Left ventricle myocardium inferior (tissue), 1 donor: Measurements from ENCODE around the gene CCM2. TPM values are rescaled to one million over a fixed set of nuclear protein-coding genes. Genes with fewer than 3 reads are reported as not detected.

Experiments
- DNase-seq: peaks from one replicate; pipeline ENCODE4 v3.0.0-alpha.2; 2020
- H3K27ac ChIP-seq: fragments of 200-600 bp; replicated peaks from 2 replicates; pipeline ENCODE4 v1.8.0; 2021
- H3K27me3 ChIP-seq: fragments of 200-600 bp; 2 replicates; pipeline ENCODE4 v1.8.0; 2021; ENCODE audit warnings: low read depth
- H3K36me3 ChIP-seq: fragments of 200-600 bp; 2 replicates; pipeline ENCODE4 v1.8.0; 2021
- H3K4me1 ChIP-seq: fragments of 200-600 bp; 2 replicates; pipeline ENCODE4 v1.8.0; 2021
- H3K4me3 ChIP-seq: fragments of 200-600 bp; 2 replicates; pipeline ENCODE4 v1.8.0; 2021; ENCODE audit warnings: mild to moderate bottlenecking, moderate library complexity
- H3K9me3 ChIP-seq: fragments of 200-600 bp; replicated peaks from 2 replicates; pipeline ENCODE4 v1.8.0; 2021
- CTCF ChIP-seq: fragments of 200-600 bp; IDR thresholded peaks from 2 replicates; pipeline ENCODE4 v1.8.0; 2021; ENCODE audit warnings: antibody characterized with exemption, mild to moderate bottlenecking, borderline replicate concordance
- intact Hi-C: fragments of 100-400 bp; cut with micrococcal nuclease; formaldehyde crosslinking; loops from one replicate; pipeline ENCODE4 v1.11.0; 2022
- total RNA-seq: library from RNA; stranded (reverse); fragmentation: NEBNext Ultra II Directional; extraction: Animal tissue kit (Norgen Biotek cat#: 25700); gene quantifications from one replicate; pipeline ENCODE4 v1.2.1, GENCODE V29; 2021
- donor health status: DM: no; HTN: yes; CAD: no; lungs with severe emphysema.

Gene CCM2
- total RNA-seq, 1 donor from 2014 or later: 24.5 TPM

DNA sequence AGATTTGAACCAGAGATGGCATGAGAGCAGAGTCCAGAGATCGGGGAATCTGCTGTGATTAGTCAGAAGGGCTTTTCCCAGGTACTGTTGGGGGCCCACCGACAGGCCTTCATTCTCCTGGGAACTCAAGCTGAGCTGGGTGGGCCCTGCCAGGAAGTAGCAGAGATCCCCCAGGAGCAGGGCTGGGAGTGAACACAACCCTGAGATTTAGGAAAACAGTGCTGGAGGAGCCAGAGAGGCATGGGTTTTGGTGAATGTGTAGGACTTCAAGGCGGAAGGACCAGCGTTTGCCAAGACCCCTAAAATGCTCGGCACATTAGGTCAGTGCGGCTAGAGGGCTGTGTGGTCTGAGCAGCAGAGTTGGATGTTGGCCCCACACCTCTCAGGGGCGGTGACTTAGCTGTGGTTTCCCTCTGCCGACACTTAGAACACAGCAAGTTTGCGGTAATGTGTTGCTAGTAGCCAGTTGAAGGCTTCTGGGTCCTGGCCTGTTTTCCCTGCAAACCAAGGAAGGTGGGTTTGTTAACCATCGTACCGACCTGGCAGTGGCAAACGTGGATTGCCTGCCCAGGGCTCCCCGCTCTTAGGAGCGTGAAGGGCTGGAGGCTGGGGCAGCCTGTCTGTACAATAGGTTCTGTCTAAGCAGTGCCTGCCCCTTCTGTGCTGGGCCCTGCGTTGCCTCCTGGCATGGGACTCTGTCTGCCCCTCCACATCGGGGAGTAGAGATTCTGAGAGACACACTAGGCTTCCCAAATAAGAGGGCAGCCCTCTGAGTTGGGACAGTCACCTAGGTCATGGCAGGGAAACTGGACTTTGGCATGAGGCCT lies 74.7 kb downstream of the CCM2 start:
- Histone ChIP-seq H3K9me3 (no peaks in the 10 kb centered on the region), H3K27me3 (no peaks in the 10 kb centered on the region), H3K4me3 (no peak overlapping the region), H3K4me1 (peaks cover 15% of the 10 kb centered on the region), H3K27ac (peak overlapping the region; percentile 48), H3K36me3 (peaks cover 75% of the 10 kb centered on the region)
- no peak for TF ChIP-seq CTCF
- intact Hi-C loops: no loop called here
- DNase-seq: no peak

- Histone ChIP-seq H3K27me3 (no peaks in the 10 kb centered on the region), H3K27ac (no peak overlapping the region), H3K9me3 (no peaks in the 10 kb centered on the region), H3K36me3 (peaks cover 69% of the 10 kb centered on the region), H3K4me1 (peaks cover 15% of the 10 kb centered on the region), H3K4me3 (no peak overlapping the region)
- no peak for DNase-seq
- intact Hi-C loops: no loop called here
- TF ChIP-seq CTCF: no peak
Observed at GRCh38 chr7:45075355-45075644, 75.3 kb downstream of the CCM2 start.

- intact Hi-C loops: no loop called here
- H3K9me3 ChIP-seq: no peaks in the 10 kb centered on the region
- H3K27ac ChIP-seq: peak overlapping the region; percentile 23
- H3K27me3 ChIP-seq: no peaks in the 10 kb centered on the region
- DNase-seq: no peak
- no peak overlapping the region for H3K4me3 ChIP-seq
- H3K36me3 ChIP-seq: peaks cover 62% of the 10 kb centered on the region
- TF ChIP-seq CTCF: no peak
- H3K4me1 ChIP-seq: peaks cover 15% of the 10 kb centered on the region
Observed at GRCh38 chr7:45075871-45076796, 76.1 kb downstream of the CCM2 start.

DNA sequence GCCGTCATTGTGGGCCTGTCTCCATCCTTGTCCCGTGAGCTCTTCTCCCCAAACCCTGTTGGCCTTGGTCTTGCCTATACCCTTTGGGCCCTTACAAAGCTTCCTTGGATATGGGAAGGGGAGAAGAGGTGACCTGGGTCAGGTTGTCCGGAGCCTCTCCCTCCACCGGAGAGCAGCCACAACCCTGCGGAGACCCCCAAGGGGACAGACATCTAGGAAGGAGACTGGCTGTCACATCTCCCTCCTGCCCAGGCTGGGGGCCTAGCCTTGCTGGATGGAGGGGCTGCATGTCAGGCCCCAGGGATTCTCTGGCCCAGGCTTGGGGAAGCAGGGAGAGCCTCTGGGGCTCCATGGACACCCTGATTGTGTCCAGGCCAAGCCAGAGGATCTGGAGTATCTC lies 76.9 kb downstream of the CCM2 start:
- intact Hi-C loops: no loop called here
- Histone ChIP-seq H3K27ac (no peak overlapping the region), H3K9me3 (no peaks in the 10 kb centered on the region), H3K27me3 (no peaks in the 10 kb centered on the region), H3K4me3 (no peak overlapping the region), H3K36me3 (peaks cover 54% of the 10 kb centered on the region), H3K4me1 (peaks cover 15% of the 10 kb centered on the region)
- no peak for TF ChIP-seq CTCF
- DNase-seq: no peak

DNA sequence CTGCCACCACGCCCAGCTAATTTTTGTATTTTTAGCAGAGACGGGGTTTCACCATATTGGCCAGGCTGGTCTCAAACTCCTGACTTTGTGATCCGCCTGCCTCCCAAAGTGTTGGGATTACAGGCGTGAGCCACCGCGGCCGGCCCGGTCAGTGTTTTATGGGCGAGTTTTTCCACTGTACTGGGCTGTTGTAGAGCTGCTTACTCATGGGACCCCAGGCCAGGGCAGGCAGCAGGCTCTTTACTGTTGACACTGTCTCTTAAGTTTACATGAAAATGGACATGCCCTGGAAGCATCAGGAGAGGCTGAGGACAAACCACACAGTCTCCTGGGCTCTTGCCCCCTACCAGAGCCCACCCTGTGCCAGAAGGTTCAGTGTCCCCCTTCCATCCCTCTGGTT lies 77.6 kb downstream of the CCM2 start:
- no peaks in the 10 kb centered on the region for H3K27me3 ChIP-seq
- intact Hi-C loops: no loop called here
- H3K4me1 ChIP-seq: peaks cover 15% of the 10 kb centered on the region
- no peaks in the 10 kb centered on the region for H3K9me3 ChIP-seq
- peaks cover 47% of the 10 kb centered on the region for H3K36me3 ChIP-seq
- no peak overlapping the region for H3K4me3 ChIP-seq
- no peak for TF ChIP-seq CTCF
- H3K27ac ChIP-seq: no peak overlapping the region
- no peak for DNase-seq
